IMR-90 (cell line): ENCODE results near the gene KANK3. TPM values are rescaled to one million over a fixed set of nuclear protein-coding genes. Genes with fewer than 3 reads are reported as not detected.

ENCODE experiments used
- ATAC-seq: fragments of 200-7000 bp; cut with Tn5 transposase; 2 replicates; pipeline ENCODE4 v1.9.1; 2020; ENCODE audit warnings: low read depth, mild to moderate bottlenecking, moderate library complexity
- BruUV-seq: library from RNA; stranded (reverse); fragments of 400-500 nt; replicated peaks from 2 replicates; lab custom pipeline; 2021; lab: Mats Ljungman, UMichigan
- CTCF ChIA-PET: fragments of 300-600 bp; formaldehyde crosslinking; extraction: SDS; loops from one replicate; lab custom pipeline; 2021; ENCODE audit warnings: antibody characterized with exemption; lab: Yijun Ruan, JAX
- POLR2A ChIA-PET: fragments of 300-600 bp; sonication (Branson Sonifier 250); formaldehyde crosslinking; loops from one replicate; lab custom pipeline; 2022; ENCODE audit warnings: antibody characterized with exemption; ENCODE audit not compliant: unreplicated experiment; lab: Charles Lee
- DNase-seq: peaks from one replicate; pipeline ENCODE4 v3.0.0; 2013
- H2AFZ ChIP-seq: replicated peaks from 2 replicates; pipeline ENCODE3; 2013; ENCODE audit warnings: low read length, mild to moderate bottlenecking; ENCODE audit not compliant: poor library complexity
- H2AK5ac ChIP-seq: 2 replicates; pipeline ENCODE4 v1.6.1; 2013; ENCODE audit warnings: low read depth, low read length, inconsistent platforms
- H2AK9ac ChIP-seq: replicated peaks from 2 replicates; pipeline ENCODE3; 2013; ENCODE audit warnings: mild to moderate bottlenecking, low read depth, low read length, moderate library complexity; ENCODE audit not compliant: poor library complexity
- H2BK120ac ChIP-seq: 2 replicates; pipeline ENCODE4 v1.6.1; 2013; ENCODE audit warnings: low read depth, low read length, inconsistent platforms
- H2BK15ac ChIP-seq: 3 replicates; pipeline ENCODE4 v1.6.1; 2013; ENCODE audit warnings: low read depth, low read length, inconsistent platforms
- H2BK20ac ChIP-seq: 2 replicates; pipeline ENCODE4 v1.6.1; 2013; ENCODE audit warnings: low read depth, mild to moderate bottlenecking, inconsistent platforms, low read length, moderate library complexity
- H2BK5ac ChIP-seq: 2 replicates; pipeline ENCODE4 v1.6.1; 2013; ENCODE audit warnings: mild to moderate bottlenecking, low read depth, low read length, inconsistent platforms; ENCODE audit not compliant: poor library complexity, severe bottlenecking
- H3K14ac ChIP-seq: replicated peaks from 2 replicates; pipeline ENCODE4 v1.6.1; 2013; ENCODE audit warnings: low read depth, low read length, inconsistent platforms
- H3K18ac ChIP-seq: 2 replicates; pipeline ENCODE4 v1.6.1; 2013; ENCODE audit warnings: low read depth, low read length, control low read depth
- H3K23ac ChIP-seq: 2 replicates; pipeline ENCODE4 v1.6.1; 2013; ENCODE audit warnings: low read depth, low read length, inconsistent platforms
- H3K27ac ChIP-seq: 2 replicates; pipeline ENCODE4 v1.5.1; 2013; ENCODE audit warnings: mild to moderate bottlenecking, control low read depth, low read length; ENCODE audit not compliant: insufficient read depth
- H3K27me3 ChIP-seq: 2 replicates; pipeline ENCODE4 v1.6.1; 2013; ENCODE audit warnings: low read length; ENCODE audit not compliant: control insufficient read depth, insufficient read depth
- H3K36me3 ChIP-seq: 2 replicates; pipeline ENCODE4 v1.6.1; 2013; ENCODE audit warnings: low read length, mixed read lengths; ENCODE audit not compliant: control insufficient read depth, insufficient read depth
- H3K4ac ChIP-seq: 2 replicates; pipeline ENCODE4 v1.6.1; 2013; ENCODE audit warnings: low read depth, low read length, inconsistent platforms
- H3K4me1 ChIP-seq: 2 replicates; pipeline ENCODE4 v1.6.1; 2013; ENCODE audit warnings: low read length, mixed read lengths; ENCODE audit not compliant: control insufficient read depth, insufficient read depth
- H3K4me2 ChIP-seq: 2 replicates; pipeline ENCODE4 v1.6.1; 2013; ENCODE audit warnings: low read depth, mild to moderate bottlenecking, control low read depth, low read length, moderate library complexity
- H3K4me3 ChIP-seq: 2 replicates; pipeline ENCODE4 v1.5.1; 2013; ENCODE audit warnings: low read depth, mild to moderate bottlenecking, control low read depth, low read length, moderate library complexity; ENCODE audit not compliant: insufficient read depth
- H3K56ac ChIP-seq: 2 replicates; pipeline ENCODE4 v1.6.1; 2013; ENCODE audit warnings: low read length, inconsistent platforms; ENCODE audit not compliant: insufficient read depth; ENCODE audit errors: extremely low read depth
- H3K79me1 ChIP-seq, 2 experiments: 2 replicates each; pipeline ENCODE4 v1.6.1; 2013; ENCODE audit warnings: low read length in 2 of 2, inconsistent platforms in 1 of 2, low read depth in 1 of 2
- H3K9ac ChIP-seq: 2 replicates; pipeline ENCODE4 v1.6.1; 2013; ENCODE audit warnings: low read depth, low read length, control low read depth
- H3K9me1 ChIP-seq: 2 replicates; pipeline ENCODE4 v1.6.1; 2013; ENCODE audit warnings: low read length, inconsistent platforms; ENCODE audit not compliant: insufficient read depth
- H3K9me3 ChIP-seq: 2 replicates; pipeline ENCODE4 v1.6.1; 2013; ENCODE audit warnings: low read length; ENCODE audit not compliant: control insufficient read depth, insufficient read depth
- H4K20me1 ChIP-seq: 2 replicates; pipeline ENCODE4 v1.6.1; 2013; ENCODE audit warnings: low read length, inconsistent platforms; ENCODE audit not compliant: insufficient read depth
- H4K5ac ChIP-seq: 2 replicates; pipeline ENCODE4 v1.6.1; 2013; ENCODE audit warnings: mild to moderate bottlenecking, low read depth, low read length, control low read depth
- H4K8ac ChIP-seq, 2 experiments: 2 replicates each; pipeline ENCODE4 v1.6.1; 2013; ENCODE audit warnings: low read depth in 2 of 2, low read length in 2 of 2, control low read depth in 1 of 2, inconsistent platforms in 1 of 2
- H4K91ac ChIP-seq: 2 replicates; pipeline ENCODE4 v1.6.1; 2013; ENCODE audit warnings: low read depth, low read length, inconsistent platforms; ENCODE audit not compliant: insufficient read depth
- BHLHE40 ChIP-seq: fragments of 150-350 bp; IDR thresholded peaks from 2 replicates; pipeline ENCODE4 v1.6.1; 2016; ENCODE audit warnings: mild to moderate bottlenecking, low read depth, low read length
- CEBPB ChIP-seq: IDR thresholded peaks from 2 replicates; pipeline ENCODE4 v1.6.1; 2012; ENCODE audit warnings: low read depth, low read length, improper control_type of control experiment
- CHD1 ChIP-seq: IDR thresholded peaks from 2 replicates; pipeline ENCODE4 v1.6.1; 2012; ENCODE audit warnings: low read depth, low read length, improper control_type of control experiment
- CTCF ChIP-seq: conservative IDR thresholded peaks from 2 replicates; pipeline ENCODE4 v1.5.1; 2012; ENCODE audit warnings: mild to moderate bottlenecking, low read depth, low read length, improper control_type of control experiment
- ELK1 ChIP-seq: fragments of 150-350 bp; IDR thresholded peaks from 2 replicates; pipeline ENCODE4 v1.6.1; 2016; ENCODE audit warnings: low read depth, mild to moderate bottlenecking, low read length, moderate library complexity, borderline replicate concordance
- MAFK ChIP-seq: IDR thresholded peaks from 2 replicates; pipeline ENCODE4 v1.6.1; 2012; ENCODE audit warnings: low read depth, low read length, improper control_type of control experiment
- MAZ ChIP-seq: IDR thresholded peaks from 2 replicates; pipeline ENCODE4 v1.6.1; 2012; ENCODE audit warnings: low read depth, mild to moderate bottlenecking, low read length, improper control_type of control experiment, moderate library complexity, borderline replicate concordance
- NFE2L2 ChIP-seq: fragments of 150-350 bp; IDR thresholded peaks from 2 replicates; pipeline ENCODE4 v1.6.1; 2016; ENCODE audit warnings: low read depth, mild to moderate bottlenecking, low read length
- POLR2A ChIP-seq: IDR thresholded peaks from 2 replicates; pipeline ENCODE4 v1.6.1; 2012; ENCODE audit warnings: mild to moderate bottlenecking, low read depth, low read length
- RAD21 ChIP-seq: IDR thresholded peaks from 2 replicates; pipeline ENCODE4 v1.6.1; 2012; ENCODE audit warnings: low read length, improper control_type of control experiment
- RCOR1 ChIP-seq: IDR thresholded peaks from 2 replicates; pipeline ENCODE4 v1.6.1; 2012; ENCODE audit warnings: mild to moderate bottlenecking, low read length, improper control_type of control experiment; ENCODE audit not compliant: insufficient replicate concordance
- RFX5 ChIP-seq: IDR thresholded peaks from 2 replicates; pipeline ENCODE4 v1.8.0; 2012; ENCODE audit warnings: low read depth, mild to moderate bottlenecking, low read length, moderate library complexity
- USF2 ChIP-seq: fragments of 150-350 bp; IDR thresholded peaks from 2 replicates; pipeline ENCODE4 v1.6.1; 2017; ENCODE audit warnings: mild to moderate bottlenecking, antibody characterized with exemption, low read length, low read depth
- WGBS, 2 experiments: methylation state at CpG; one replicate each; pipeline versions ENCODE4 v1.1.5 to v1.1.7; 2013; ENCODE audit warnings: missing lambda C conversion rate in 2 of 2; ENCODE audit not compliant: insufficient read length in 1 of 2; ENCODE audit errors: extremely low coverage in 2 of 2; 5-methylcytosine and 5-hydroxymethylcytosine counted together
- dilution Hi-C: fragments of 300-500 bp; cut with HindIII; formaldehyde crosslinking; loops from one replicate; pipeline ENCODE4 v1.14.3; 2018; ENCODE audit warnings: low sequenced_read_pairs; ENCODE audit not compliant: unreplicated experiment
- in situ Hi-C: fragments of 300-500 bp; cut with MboI; formaldehyde crosslinking; loops from 3 replicates; pipeline ENCODE4 v1.14.3; 2019; ENCODE audit warnings: low sequenced_read_pairs, inconsistent platforms, mixed read lengths
- intact Hi-C: fragments of 100-400 bp; cut with micrococcal nuclease; formaldehyde crosslinking; loops from 2 replicates; pipeline ENCODE4 v1.10.0; 2022
- polyA plus RNA-seq, 3 experiments: library from polyadenylated mRNA; depleted of rRNA; stranded (reverse); fragments of >200 nt; gene quantifications; 2 replicates each; pipeline ENCODE4 v1.2.3, GENCODE V29; 2012; ENCODE audit warnings: low replicate concordance in 1 of 3
- total RNA-seq: library from RNA; depleted of rRNA; stranded (reverse); fragments of >200 nt; gene quantifications from 2 replicates; pipeline ENCODE4 v1.2.3, GENCODE V29; 2012

KANK3 gene
- total and polyA plus RNA-seq, 2 of the 4 experiments (the other 2 are of a cell fraction), result 0.07 TPM; not detected in 1

- POLR2A ChIA-PET, result interaction anchor here (0.6 to 1.0 kb wide), 2 partner anchors 30 to 463 kb away, joined by 4 to 5 read pairs; no protein-coding TSS in a partner anchor
- H3K27ac ChIP-seq, result no peak overlapping the region
- H4K20me1 ChIP-seq, result peaks cover 52% of the 10 kb centered on the region
Observed at GRCh38 chr19:8391198-8392016, 48.3 kb upstream of the KANK3 start.

More at GRCh38 chr19:8391198-8392016, 48.3 kb upstream of the KANK3 start:
- no peak overlapping the region for H3K56ac ChIP-seq
- WGBS, 2 experiments, result 90% methylated on average over 12 of the region's 23 CpGs; no CpG with 5 or more reads in 1 of the 2 experiments
- dilution Hi-C loops, result no loop called here
- peaks cover 26 to 58% of the 10 kb centered on the region in 2 experiments for H3K79me1 ChIP-seq
- peaks cover 16% of the 10 kb centered on the region for H3K4me1 ChIP-seq
- peak overlapping the region; percentile 67 for H2AK9ac ChIP-seq
- H4K5ac ChIP-seq, result no peak overlapping the region
- CTCF ChIA-PET, result no interaction called here
- no peak overlapping the region for H3K14ac ChIP-seq
- H3K9me3 ChIP-seq, result no peaks in the 10 kb centered on the region
- no peak overlapping the region for H2BK15ac ChIP-seq
- H3K9ac ChIP-seq, result no peak overlapping the region
- H2AFZ ChIP-seq, result no peak overlapping the region
- H3K27me3 ChIP-seq, result no peaks in the 10 kb centered on the region
- H3K23ac ChIP-seq, result no peak overlapping the region
- no peak overlapping the region for H2BK20ac ChIP-seq
- H4K8ac ChIP-seq, result no peak overlapping the region
- peak overlapping the region; percentile 72; the same call in 1 of the 2 replicates for H3K4me3 ChIP-seq
- no peak overlapping the region for H2BK120ac ChIP-seq
- no TSS peak for BruUV-seq
- H3K36me3 ChIP-seq, result no peaks in the 10 kb centered on the region
- H3K4ac ChIP-seq, result no peak overlapping the region
- H2BK5ac ChIP-seq, result no peak overlapping the region
- peak overlapping the region; percentile 77 for H3K4me2 ChIP-seq
- H3K9me1 ChIP-seq, result peaks cover 25% of the 10 kb centered on the region
- ATAC-seq (no peak), DNase-seq (no peak)
- TF ChIP-seq BHLHE40 (no peak), RAD21 (no peak), CEBPB (no peak), NFE2L2 (no peak), ELK1 (no peak), MAZ (no peak), CTCF (no peak), RFX5 (no peak), POLR2A (no peak), MAFK (no peak), CHD1 (no peak), USF2 (no peak), RCOR1 (no peak)
- peak overlapping the region; percentile 33; the same call in 1 of the 2 replicates for H2AK5ac ChIP-seq
- H3K18ac ChIP-seq, result no peak overlapping the region
- no peak overlapping the region for H4K91ac ChIP-seq
- intact Hi-C loops, result no loop called here
- in situ Hi-C loops, result no loop called here
